ENCODE data around the gene APPL1. TPM values are rescaled to one million over a fixed set of nuclear protein-coding genes. Genes with fewer than 3 reads are reported as not detected.
"Not testable (repeated sequence)": the region's sequence is repeated elsewhere in the genome, so short reads cannot be mapped to it uniquely, and the experiment has no call there.

The APPL1 gene
- total and polyA plus RNA-seq, 9 donors: 20.2 to 69.6 (median 45.5) TPM

DNA sequence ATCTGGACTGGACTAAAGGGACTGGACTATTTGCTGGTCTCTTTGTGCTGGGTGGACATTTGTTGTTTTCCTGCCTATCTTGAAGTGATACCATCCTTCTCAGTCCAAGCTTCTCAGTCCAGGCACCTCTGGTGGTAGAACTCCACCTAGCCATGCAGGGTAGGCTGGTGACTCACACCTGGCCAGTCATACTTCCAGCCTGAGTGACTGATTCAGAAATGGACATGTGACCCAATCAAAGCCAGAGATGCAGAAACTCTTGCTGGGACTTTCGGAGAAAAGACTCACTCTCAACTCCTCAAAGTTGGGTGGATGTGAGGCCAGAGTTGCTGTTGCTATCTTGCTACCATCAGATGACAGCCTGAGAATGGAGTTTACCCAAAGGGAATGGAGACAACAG is 70.5 kb downstream of the APPL1 start:
- no peak for TF ChIP-seq POLR2A (IDR thresholded peaks at IDR 0.05)
- TF ChIP-seq, protein P1, sequence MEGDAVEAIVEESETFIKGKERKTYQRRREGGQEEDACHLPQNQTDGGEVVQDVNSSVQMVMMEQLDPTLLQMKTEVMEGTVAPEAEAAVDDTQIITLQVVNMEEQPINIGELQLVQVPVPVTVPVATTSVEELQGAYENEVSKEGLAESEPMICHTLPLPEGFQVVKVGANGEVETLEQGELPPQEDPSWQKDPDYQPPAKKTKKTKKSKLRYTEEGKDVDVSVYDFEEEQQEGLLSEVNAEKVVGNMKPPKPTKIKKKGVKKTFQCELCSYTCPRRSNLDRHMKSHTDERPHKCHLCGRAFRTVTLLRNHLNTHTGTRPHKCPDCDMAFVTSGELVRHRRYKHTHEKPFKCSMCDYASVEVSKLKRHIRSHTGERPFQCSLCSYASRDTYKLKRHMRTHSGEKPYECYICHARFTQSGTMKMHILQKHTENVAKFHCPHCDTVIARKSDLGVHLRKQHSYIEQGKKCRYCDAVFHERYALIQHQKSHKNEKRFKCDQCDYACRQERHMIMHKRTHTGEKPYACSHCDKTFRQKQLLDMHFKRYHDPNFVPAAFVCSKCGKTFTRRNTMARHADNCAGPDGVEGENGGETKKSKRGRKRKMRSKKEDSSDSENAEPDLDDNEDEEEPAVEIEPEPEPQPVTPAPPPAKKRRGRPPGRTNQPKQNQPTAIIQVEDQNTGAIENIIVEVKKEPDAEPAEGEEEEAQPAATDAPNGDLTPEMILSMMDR (IDR thresholded peaks at IDR 0.05): no peak
- no peak for TF ChIP-seq EP300 (IDR thresholded peaks at IDR 0.05)
- no peak for DNase-seq
- no peak overlapping the region for H3K27ac ChIP-seq
- no peaks in the 10 kb centered on the region for H3K9me3 ChIP-seq
- 91 to 100% (median 93%) methylated on average over 1 of the region's 1 CpG for WGBS, 3 donors
- intact Hi-C loops (cut with DNase I): no loop called here
- H3K27me3 ChIP-seq: no peaks in the 10 kb centered on the region
- H3K4me3 ChIP-seq: no peak overlapping the region
- no peaks in the 10 kb centered on the region for H3K36me3 ChIP-seq
- H3K4me1 ChIP-seq (ENCODE audit: insufficient read depth): no peaks in the 10 kb centered on the region

DNA sequence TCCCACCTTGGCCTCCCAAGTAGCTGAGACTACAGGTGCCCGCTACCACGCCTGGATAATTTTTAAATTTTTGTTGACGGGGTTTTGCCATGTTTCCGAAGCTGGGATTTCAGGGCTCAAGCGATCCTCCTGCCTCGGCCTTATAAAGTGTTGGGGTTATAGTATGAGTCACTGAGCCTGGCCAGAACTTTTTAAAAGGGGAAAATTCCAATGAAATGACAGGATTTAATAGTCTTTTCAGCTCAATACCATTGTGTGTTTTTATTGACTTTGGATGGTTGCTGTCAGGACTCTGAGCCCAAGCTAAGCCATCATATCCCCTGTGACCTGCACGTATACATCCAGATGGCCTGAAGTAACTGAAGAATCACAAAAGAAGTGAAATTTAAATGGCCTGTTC is 76.0 kb downstream of the APPL1 start:
- H3K4me1 ChIP-seq (ENCODE audit: insufficient read depth); DNase-seq; intact Hi-C loops (cut with DNase I); H3K9me3 ChIP-seq; H3K27ac ChIP-seq; H3K4me3 ChIP-seq; H3K36me3 ChIP-seq; H3K27me3 ChIP-seq: not testable (repeated sequence)
- 93 to 96% (median 95%) methylated on average over 7 of the region's 7 CpGs for whole genome bisulfite sequencing, 3 donors

- H3K4me1 ChIP-seq (ENCODE audit: insufficient read depth): no peaks in the 10 kb centered on the region
- no peaks in the 10 kb centered on the region for H3K36me3 ChIP-seq
- TF ChIP-seq POLR2A (IDR thresholded peaks at IDR 0.05) (no peak), EP300 (IDR thresholded peaks at IDR 0.05) (no peak)
- TF ChIP-seq, protein P1 (IDR thresholded peaks at IDR 0.05): no peak
- intact Hi-C loops (cut with DNase I): no loop called here
- WGBS, 3 donors: 41 to 48% (median 42%) methylated on average over 3 of the region's 3 CpGs
- no peaks in the 10 kb centered on the region for H3K9me3 ChIP-seq
- no peak overlapping the region for H3K4me3 ChIP-seq
- no peak overlapping the region for H3K27ac ChIP-seq
- no peaks in the 10 kb centered on the region for H3K27me3 ChIP-seq
- no peak for DNase-seq
These were observed 82.3 kb downstream of the APPL1 start for GRCh38 chr3:57309769-57310360.

DNA sequence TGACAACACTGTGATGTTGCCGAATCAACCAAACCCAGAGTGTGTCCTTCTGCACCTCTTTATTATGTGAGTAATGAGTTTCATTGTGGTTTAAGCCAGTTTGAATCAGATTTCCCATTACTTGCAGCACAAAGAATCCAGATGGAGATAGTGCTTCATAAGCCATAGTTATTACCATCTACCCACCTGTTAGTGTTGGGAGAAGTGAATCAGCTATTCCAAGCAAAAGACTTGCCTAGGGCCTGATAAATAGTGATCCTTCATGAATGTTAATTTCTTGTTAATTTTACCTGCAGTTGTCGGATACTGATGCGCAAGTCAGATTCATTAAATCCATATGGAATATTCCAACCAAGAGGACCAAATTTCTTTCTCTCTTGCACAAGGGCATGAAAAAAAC is 86.7 kb downstream of the APPL1 start:
- 81 to 99% (median 90%) methylated on average over 3 of the region's 3 CpGs for WGBS, 3 donors
- Histone ChIP-seq H3K4me1 (ENCODE audit: insufficient read depth) (no peaks in the 10 kb centered on the region), H3K36me3 (no peaks in the 10 kb centered on the region), H3K4me3 (no peak overlapping the region), H3K9me3 (no peaks in the 10 kb centered on the region), H3K27ac (no peak overlapping the region), H3K27me3 (no peaks in the 10 kb centered on the region)
- DNase-seq: no peak
- intact Hi-C loops (cut with DNase I): no loop called here
- TF ChIP-seq EP300 (IDR thresholded peaks at IDR 0.05) (no peak), POLR2A (IDR thresholded peaks at IDR 0.05) (no peak)
- TF ChIP-seq, protein P1 (IDR thresholded peaks at IDR 0.05): no peak

Other genes starting within 250 kb of the APPL1 start
- gene SPATA12, start 167.1 kb upstream of the APPL1 start, total RNA-seq: under 1 TPM in 2 of 7 donors, not detected in 5; 0.10 TPM
- under 1 TPM; 0.02 to 0.12 TPM for gene SPATA12, start 167.1 kb upstream of the APPL1 start, polyA plus RNA-seq
- gene IL17RD, start 62.4 kb upstream of the APPL1 start, total RNA-seq: 10 to 100 TPM; 14.4 to 35.8 (median 27.0) TPM
- gene IL17RD, start 62.4 kb upstream of the APPL1 start, polyA plus RNA-seq: 10 to 100 TPM; 10.7 to 21.0 TPM
- 1 to 10 TPM in 1 of 7 donors, under 1 TPM in 5, not detected in 1; 0.23 to 1.3 (median 0.65) TPM for gene HESX1, start 27.8 kb upstream of the APPL1 start, total RNA-seq
- gene HESX1, start 27.8 kb upstream of the APPL1 start, polyA plus RNA-seq: 1 to 10 TPM; 1.3 to 1.4 TPM
- under 1 TPM in 1 of 7 donors, not detected in 6; 0.80 TPM for gene ASB14, start 65.0 kb downstream of the APPL1 start, total RNA-seq
- under 1 TPM in 1 of 2 donors, not detected in 1; 0.05 TPM for gene ASB14, start 65.0 kb downstream of the APPL1 start, polyA plus RNA-seq

Measured in ovary (tissue), 9 donors.